Gastrocnemius medialis (tissue), 4 donors: ENCODE measurements around the gene ZDHHC8. TPM values are rescaled to one million over a fixed set of nuclear protein-coding genes. Genes with fewer than 3 reads are reported as not detected.

Source experiments
- ATAC-seq, 2 donors: fragments of 150-250 bp; one replicate each; pipeline ENCODE4 v1.9.1; 2016
- DNase-seq, 2 donors: peaks; one replicate each; pipeline ENCODE4 v3.0.0-alpha.2; 2019
- H3K27ac ChIP-seq, 4 donors: fragments of 200-600 bp; sonication (generic); 1 replicate in 1 of 4; 2 replicates in 3 of 4; pipeline ENCODE4 v1.5.1; 2016 to 2018; ENCODE audit warnings: mild to moderate bottlenecking in 2 of 4, moderate library complexity in 1 of 4
- H3K27me3 ChIP-seq, 3 donors: fragments of 200-600 bp; sonication (generic) in 2 of 3; 1 replicate in 1 of 3; 2 replicates in 2 of 3; pipeline versions ENCODE4 v1.5.1 to v1.6.0; 2016 to 2019; ENCODE audit warnings: mild to moderate bottlenecking in 1 of 3, moderate library complexity in 1 of 3
- H3K36me3 ChIP-seq, 2 donors: fragments of 200-600 bp; sonication (generic) in 1 of 2; one replicate each; pipeline ENCODE4 v1.5.1; 2017 to 2018
- H3K4me1 ChIP-seq, 2 donors: fragments of 200-600 bp; sonication (generic) in 1 of 2; one replicate each; pipeline ENCODE4 v1.5.1; 2016 to 2017; ENCODE audit warnings: mild to moderate bottlenecking in 2 of 2
- H3K4me3 ChIP-seq, 4 donors: fragments of 200-600 bp; sonication (generic) in 3 of 4; 1 replicate in 1 of 4; 2 replicates in 3 of 4; pipeline ENCODE4 v1.5.1; 2016 to 2019; ENCODE audit warnings: mild to moderate bottlenecking in 2 of 4
- H3K9me3 ChIP-seq, 3 donors: fragments of 200-600 bp; sonication (generic) in 2 of 3; 1 replicate in 1 of 3; 2 replicates in 2 of 3; pipeline ENCODE4 v1.5.1; 2016 to 2019
- POLR2A ChIP-seq, 2 donors: fragments of 450-650 bp; IDR thresholded peaks; one replicate each; pipeline ENCODE4 v1.6.1; 2017; ENCODE audit warnings: antibody characterized with exemption in 2 of 2, mild to moderate bottlenecking in 2 of 2, moderate library complexity in 2 of 2
- in situ Hi-C, 4 donors: fragments of 200-750 bp; cut with MboI; loops; one replicate each; pipeline versions ENCODE4 v1.15.0 to v1.8.0; 2017; ENCODE audit warnings: low sequenced_read_pairs in 4 of 4
- intact Hi-C: fragments of 100-400 bp; cut with DNase I; formaldehyde crosslinking; loops from one replicate; pipeline ENCODE4 v1.15.1; 2023; ENCODE audit warnings: low total_unique reads
- total RNA-seq, 4 donors: library from RNA; depleted of rRNA; stranded (reverse); fragments of >200 nt; gene quantifications; one replicate each; pipeline versions ENCODE4 v1.1.0 to v1.2.3, GENCODE V29; 2016
- TF ChIP-seq, protein P1 (sequence below), 5 experiments: fragments of 450-650 bp in 3 of 5; fragments of 200-600 bp in 2 of 5; sonication (generic) in 2 of 5; IDR thresholded peaks in 4 of 5; conservative IDR thresholded peaks in 1 of 5; 1 replicate in 4 of 5; 2 replicates in 1 of 5; pipeline ENCODE4 v1.5.1; 2016 to 2019; ENCODE audit warnings: antibody characterized with exemption in 5 of 5, mild to moderate bottlenecking in 3 of 5, moderate library complexity in 3 of 5

Gene ZDHHC8
- total RNA-seq, 4 donors from 2014 or later = 7.3 to 15.8 (median 12.8) TPM

DNA sequence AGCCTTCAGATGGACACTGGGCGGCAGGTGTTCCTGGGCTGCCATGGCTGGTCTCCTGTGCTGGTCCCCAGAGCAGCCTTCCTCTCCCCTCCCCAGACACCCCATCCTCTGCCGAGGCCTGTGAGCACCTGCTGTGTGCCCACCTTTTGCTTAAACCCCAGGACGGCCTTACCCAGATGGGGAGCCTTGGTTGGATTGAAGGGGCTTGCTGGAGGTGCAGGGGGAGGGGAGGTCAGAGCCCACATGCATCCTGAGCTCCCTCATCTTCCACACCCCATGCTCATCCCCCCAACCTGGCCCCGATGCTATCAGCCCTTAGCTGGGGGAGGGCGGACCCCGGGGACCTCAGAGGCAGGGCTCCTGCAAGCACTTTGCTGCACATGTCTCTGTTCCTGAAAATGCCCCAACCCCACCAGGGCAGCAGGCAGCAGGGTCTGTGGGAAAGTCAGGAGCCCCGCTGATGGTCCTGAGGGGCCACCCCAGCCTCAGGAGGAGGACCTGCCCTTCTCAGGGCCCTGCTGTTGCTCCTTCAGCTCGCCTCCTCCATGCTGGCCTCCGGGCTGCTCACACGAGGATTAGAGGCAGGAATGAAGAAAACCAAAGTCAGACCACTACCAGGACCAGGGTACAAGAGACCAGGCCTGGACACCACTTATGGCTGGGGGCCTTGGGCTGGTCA, 60.8 kb downstream of the ZDHHC8 start:
- intact Hi-C loops (no loop called here), in situ Hi-C loops (no loop called here)
- Histone ChIP-seq H3K4me3 (no peak overlapping the region), H3K9me3 (no peaks in the 10 kb centered on the region), H3K4me1 (no peaks in the 10 kb centered on the region), H3K27me3 (no peaks in the 10 kb centered on the region), H3K27ac (no peak overlapping the region), H3K36me3 (no peaks in the 10 kb centered on the region)
- no peak for ATAC-seq
- TF ChIP-seq POLR2A (IDR thresholded peaks at IDR 0.05) = no peak
- TF ChIP-seq, protein P1, sequence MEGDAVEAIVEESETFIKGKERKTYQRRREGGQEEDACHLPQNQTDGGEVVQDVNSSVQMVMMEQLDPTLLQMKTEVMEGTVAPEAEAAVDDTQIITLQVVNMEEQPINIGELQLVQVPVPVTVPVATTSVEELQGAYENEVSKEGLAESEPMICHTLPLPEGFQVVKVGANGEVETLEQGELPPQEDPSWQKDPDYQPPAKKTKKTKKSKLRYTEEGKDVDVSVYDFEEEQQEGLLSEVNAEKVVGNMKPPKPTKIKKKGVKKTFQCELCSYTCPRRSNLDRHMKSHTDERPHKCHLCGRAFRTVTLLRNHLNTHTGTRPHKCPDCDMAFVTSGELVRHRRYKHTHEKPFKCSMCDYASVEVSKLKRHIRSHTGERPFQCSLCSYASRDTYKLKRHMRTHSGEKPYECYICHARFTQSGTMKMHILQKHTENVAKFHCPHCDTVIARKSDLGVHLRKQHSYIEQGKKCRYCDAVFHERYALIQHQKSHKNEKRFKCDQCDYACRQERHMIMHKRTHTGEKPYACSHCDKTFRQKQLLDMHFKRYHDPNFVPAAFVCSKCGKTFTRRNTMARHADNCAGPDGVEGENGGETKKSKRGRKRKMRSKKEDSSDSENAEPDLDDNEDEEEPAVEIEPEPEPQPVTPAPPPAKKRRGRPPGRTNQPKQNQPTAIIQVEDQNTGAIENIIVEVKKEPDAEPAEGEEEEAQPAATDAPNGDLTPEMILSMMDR (IDR thresholded peaks at IDR 0.05 in 4 of 5, conservative IDR thresholded peaks at IDR 0.05 in 1 of 5) = no peak
- DNase-seq = no peak

DNA sequence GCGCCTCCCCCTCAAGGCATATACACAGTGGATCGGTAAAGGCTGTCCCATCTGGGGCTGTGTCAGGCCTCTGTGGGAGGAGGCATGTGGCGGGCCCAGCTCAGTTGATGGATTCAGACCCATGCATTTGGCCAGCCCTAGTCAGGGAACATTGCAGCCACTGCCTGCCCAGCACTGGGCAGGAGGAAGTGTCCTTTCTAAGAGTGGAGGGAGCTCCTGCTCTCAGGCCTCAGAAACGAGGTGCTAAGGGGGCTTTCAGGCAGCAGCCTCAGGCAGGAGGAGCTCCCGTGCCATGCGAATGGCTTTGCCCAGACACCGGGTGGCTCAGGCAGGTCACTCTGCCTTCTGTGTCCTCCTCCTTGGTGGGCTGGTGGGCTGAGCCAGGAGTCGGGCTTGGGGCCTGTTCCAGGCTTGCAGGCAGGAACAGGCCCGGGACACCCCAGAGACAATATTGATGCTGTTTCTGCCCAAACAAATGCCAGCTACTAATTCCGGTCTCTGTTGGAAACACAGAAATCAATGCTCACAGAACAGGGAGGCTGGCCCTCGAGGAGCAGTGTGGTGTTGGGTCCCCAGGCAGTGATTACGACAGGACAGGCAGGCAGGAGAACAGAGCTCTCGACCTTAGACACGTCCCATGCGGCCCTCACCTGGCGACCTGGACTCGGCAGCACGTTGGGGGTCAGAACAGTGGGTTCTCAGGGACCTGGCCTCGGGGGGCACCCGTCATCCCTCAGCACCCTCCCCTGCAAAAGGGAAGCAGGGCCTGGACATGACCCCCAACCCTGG, 61.6 kb downstream of the ZDHHC8 start:
- ATAC-seq = no peak
- TF ChIP-seq, protein P1 (IDR thresholded peaks at IDR 0.05 in 4 of 5, conservative IDR thresholded peaks at IDR 0.05 in 1 of 5) = no peak
- TF ChIP-seq POLR2A (IDR thresholded peaks at IDR 0.05) = no peak
- Histone ChIP-seq H3K36me3 (no peaks in the 10 kb centered on the region), H3K4me3 (no peak overlapping the region), H3K4me1 (no peaks in the 10 kb centered on the region), H3K9me3 (no peaks in the 10 kb centered on the region), H3K27me3 (no peaks in the 10 kb centered on the region), H3K27ac (no peak overlapping the region)
- in situ Hi-C loops = no loop called here
- intact Hi-C loops = no loop called here
- DNase-seq = no peak

DNA sequence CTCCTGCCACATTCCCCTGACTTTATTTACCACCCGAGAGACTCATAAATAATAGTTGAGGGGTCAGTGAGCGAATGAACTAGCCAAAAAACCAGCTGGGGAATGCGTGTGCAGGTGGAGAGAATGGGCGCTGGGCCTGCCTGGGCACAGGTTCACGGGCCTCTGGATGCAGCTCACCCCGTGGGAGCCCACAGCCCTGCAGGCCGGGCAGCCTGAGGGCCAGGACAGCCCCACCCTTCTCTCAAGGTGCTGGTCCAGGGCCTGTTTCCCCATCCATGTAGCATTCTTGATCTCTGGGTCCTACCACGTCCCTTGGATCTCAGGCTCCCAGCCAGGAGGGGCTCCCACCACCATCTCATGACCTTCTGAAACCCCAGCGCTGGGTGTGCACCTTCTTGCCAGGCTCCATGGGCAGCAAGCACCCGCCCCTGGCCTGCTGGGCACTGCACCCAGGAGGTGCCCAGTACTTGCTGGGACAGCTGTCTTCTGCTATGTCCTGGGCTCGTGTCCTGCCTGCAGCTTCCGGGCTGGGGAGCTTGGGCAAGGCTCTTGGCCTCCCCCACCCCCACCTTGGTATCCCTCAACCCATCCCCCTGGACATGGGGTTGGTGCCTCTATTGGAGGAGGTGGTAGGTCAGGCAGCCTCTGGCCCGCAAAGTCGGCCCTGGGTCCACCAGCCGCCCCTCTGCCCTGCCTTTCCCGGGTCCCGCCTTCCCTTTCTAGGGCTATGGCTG, 62.3 kb downstream of the ZDHHC8 start:
- TF ChIP-seq POLR2A (IDR thresholded peaks at IDR 0.05) = no peak
- TF ChIP-seq, protein P1 (IDR thresholded peaks at IDR 0.05 in 4 of 5, conservative IDR thresholded peaks at IDR 0.05 in 1 of 5) = no peak
- Histone ChIP-seq H3K9me3 (no peaks in the 10 kb centered on the region), H3K27ac (no peak overlapping the region), H3K36me3 (no peaks in the 10 kb centered on the region), H3K4me3 (no peak overlapping the region), H3K4me1 (no peaks in the 10 kb centered on the region), H3K27me3 (no peaks in the 10 kb centered on the region)
- no peak for ATAC-seq
- in situ Hi-C loops (no loop called here), intact Hi-C loops (loop anchor here (2.0 kb wide), 1 partner anchor 59 kb away; no protein-coding TSS in a partner anchor)
- DNase-seq = no peak

DNA sequence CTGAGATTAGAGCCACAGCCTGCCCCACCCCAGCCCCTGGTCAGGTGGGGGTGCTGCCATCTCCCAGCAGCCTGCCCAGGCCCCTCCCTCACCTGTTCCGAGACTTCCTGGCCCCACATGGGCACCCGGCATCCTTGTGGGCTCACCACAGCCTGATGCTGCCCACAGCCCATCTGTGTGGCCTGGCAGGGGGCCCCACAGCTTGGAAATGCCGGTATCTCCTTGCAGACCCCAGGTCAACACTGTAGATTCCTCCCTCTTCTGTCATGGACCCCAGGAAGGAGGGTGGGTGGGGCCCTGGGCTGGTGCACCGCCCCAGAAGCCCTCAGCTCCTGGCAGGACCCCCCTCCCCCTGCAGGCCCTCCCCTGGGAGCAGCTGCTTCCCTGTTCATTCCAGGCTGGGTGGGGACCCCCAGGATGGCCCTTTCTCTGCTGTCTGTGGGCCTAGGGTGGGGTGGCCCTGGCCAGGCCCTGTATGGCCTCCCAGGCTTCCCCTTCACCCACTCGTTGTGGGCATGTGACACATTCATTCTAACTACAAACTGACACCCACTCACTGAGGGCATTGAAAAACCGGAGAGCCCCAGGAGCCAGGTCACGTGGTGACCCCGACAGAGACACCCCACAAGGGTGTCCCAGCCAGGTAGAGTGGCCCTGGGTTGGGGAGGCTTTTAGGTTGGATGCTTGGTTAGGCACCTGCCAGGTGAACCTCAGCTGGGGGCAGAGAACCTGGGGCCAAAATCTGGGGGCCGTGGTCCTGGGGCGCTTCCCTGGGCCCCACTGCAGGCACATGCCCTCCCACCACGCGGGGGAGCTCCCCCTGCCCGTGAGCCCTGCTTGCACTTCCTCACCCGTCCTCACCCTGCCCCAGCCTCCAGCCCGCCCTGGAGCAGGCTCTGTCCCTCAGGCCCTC, 63.3 kb downstream of the ZDHHC8 start:
- DNase-seq (no peak), ATAC-seq (no peak)
- Histone ChIP-seq H3K36me3 (no peaks in the 10 kb centered on the region), H3K27ac (no peak overlapping the region), H3K4me3 (no peak overlapping the region), H3K9me3 (no peaks in the 10 kb centered on the region), H3K4me1 (no peaks in the 10 kb centered on the region), H3K27me3 (no peaks in the 10 kb centered on the region)
- intact Hi-C loops = loop anchor here (2.0 kb wide), 1 partner anchor 58 kb away; no protein-coding TSS in a partner anchor
- TF ChIP-seq, protein P1 (IDR thresholded peaks at IDR 0.05 in 4 of 5, conservative IDR thresholded peaks at IDR 0.05 in 1 of 5) = no peak
- TF ChIP-seq POLR2A (IDR thresholded peaks at IDR 0.05) = no peak
- in situ Hi-C loops = no loop called here
